A673 (cell line): ENCODE data around the gene WNT16.

Source experiments
- CTCF ChIP-seq: fragments of 300-800, 200-600 bp; sonication (generic); conservative IDR thresholded peaks from 2 replicates; pipeline ENCODE4 v1.5.1; 2017; ENCODE audit warnings: low read depth, mild to moderate bottlenecking, antibody characterized with exemption, low read length, moderate library complexity, mixed read lengths
- EZH2 ChIP-seq: fragments of 200-600 bp; sonication (generic); IDR thresholded peaks from 2 replicates; pipeline ENCODE4 v1.6.1; 2017; ENCODE audit warnings: borderline replicate concordance, low read depth, mild to moderate bottlenecking, mixed read lengths, antibody characterized with exemption, low read length; ENCODE audit not compliant: poor library complexity, severe bottlenecking

- TF ChIP-seq CTCF (no peak), EZH2 (no peak)
Measured at GRCh38 chr7:121334875-121335648, 6.3 kb downstream of the WNT16 start.
